Measurements from ENCODE around the gene TXN2.
"Not testable (repeated sequence)": the region's sequence is repeated elsewhere in the genome, so short reads cannot be mapped to it uniquely, and the experiment has no call there.

TXN2 gene

GRCh38 chr22:36452250-36452977 is 29.0 kb downstream of the TXN2 start:
- Histone ChIP-seq H3K9ac (ENCODE audit: low read depth, low read length) (no peak overlapping the region), H3K27me3 (ENCODE audit: control insufficient read depth, insufficient read depth, low read length) (no peaks in the 10 kb centered on the region), H3K36me3 (ENCODE audit: insufficient read depth, low read length) (no peaks in the 10 kb centered on the region), H3K9me3 (replicated peaks; ENCODE audit: low read length) (no peaks in the 10 kb centered on the region), H3K4me1 (ENCODE audit: control insufficient read depth, insufficient read depth, low read length) (peaks cover 14% of the 10 kb centered on the region), H3K4me3 (ENCODE audit: low read length) (no peak overlapping the region), H3K4me2 (ENCODE audit: low read length) (no peak overlapping the region)

- H3K4me3 ChIP-seq (ENCODE audit: low read length); H3K27me3 ChIP-seq (ENCODE audit: control insufficient read depth, insufficient read depth, low read length); H3K9me3 ChIP-seq (replicated peaks; ENCODE audit: low read length); H3K4me2 ChIP-seq (ENCODE audit: low read length); H3K36me3 ChIP-seq (ENCODE audit: insufficient read depth, low read length); H3K9ac ChIP-seq (ENCODE audit: low read depth, low read length): not testable (repeated sequence)
- H3K4me1 ChIP-seq (ENCODE audit: control insufficient read depth, insufficient read depth, low read length) = peaks cover 14% of the 10 kb centered on the region
Observed at GRCh38 chr22:36450923-36451322, 30.5 kb downstream of the TXN2 start.

- H3K36me3 ChIP-seq (ENCODE audit: insufficient read depth, low read length) = no peaks in the 10 kb centered on the region
- no peak overlapping the region for H3K4me3 ChIP-seq (ENCODE audit: low read length)
- H3K4me1 ChIP-seq (ENCODE audit: control insufficient read depth, insufficient read depth, low read length) = peaks cover 18% of the 10 kb centered on the region
- H3K4me2 ChIP-seq (ENCODE audit: low read length) = no peak overlapping the region
- H3K27me3 ChIP-seq (ENCODE audit: control insufficient read depth, insufficient read depth, low read length) = no peaks in the 10 kb centered on the region
- H3K9ac ChIP-seq (ENCODE audit: low read depth, low read length) = no peak overlapping the region
- no peaks in the 10 kb centered on the region for H3K9me3 ChIP-seq (replicated peaks; ENCODE audit: low read length)
Observed at GRCh38 chr22:36449596-36450175, 31.8 kb downstream of the TXN2 start.

- peaks cover 25% of the 10 kb centered on the region for H3K4me1 ChIP-seq (ENCODE audit: control insufficient read depth, insufficient read depth, low read length)
- H3K4me3 ChIP-seq (ENCODE audit: low read length) = no peak overlapping the region
- H3K9me3 ChIP-seq (replicated peaks; ENCODE audit: low read length) = no peaks in the 10 kb centered on the region
- no peaks in the 10 kb centered on the region for H3K27me3 ChIP-seq (ENCODE audit: control insufficient read depth, insufficient read depth, low read length)
- no peaks in the 10 kb centered on the region for H3K36me3 ChIP-seq (ENCODE audit: insufficient read depth, low read length)
- H3K4me2 ChIP-seq (ENCODE audit: low read length) = no peak overlapping the region
- no peak overlapping the region for H3K9ac ChIP-seq (ENCODE audit: low read depth, low read length)
Observed at GRCh38 chr22:36447632-36448031, 33.8 kb downstream of the TXN2 start.

GRCh38 chr22:36445158-36445668 is 36.2 kb downstream of the TXN2 start:
- H3K4me3 ChIP-seq (ENCODE audit: low read length) = peak overlapping the region; percentile 48

GRCh38 chr22:36443198-36443770 is 38.2 kb downstream of the TXN2 start:
- Histone ChIP-seq H3K9ac (ENCODE audit: low read depth, low read length) (no peak overlapping the region), H3K4me1 (ENCODE audit: control insufficient read depth, insufficient read depth, low read length) (peaks cover 47% of the 10 kb centered on the region)

More at GRCh38 chr22:36445158-36445668, 36.2 kb downstream of the TXN2 start:
- no peaks in the 10 kb centered on the region for H3K27me3 ChIP-seq (ENCODE audit: control insufficient read depth, insufficient read depth, low read length)
- H3K9me3 ChIP-seq (replicated peaks; ENCODE audit: low read length) = no peaks in the 10 kb centered on the region
- peak overlapping the region; percentile 41 for H3K9ac ChIP-seq (ENCODE audit: low read depth, low read length)
- peak overlapping the region; percentile 51 for H3K4me2 ChIP-seq (ENCODE audit: low read length)
- H3K36me3 ChIP-seq (ENCODE audit: insufficient read depth, low read length) = no peaks in the 10 kb centered on the region
- peaks cover 28% of the 10 kb centered on the region for H3K4me1 ChIP-seq (ENCODE audit: control insufficient read depth, insufficient read depth, low read length)

GRCh38 chr22:36442506-36443197 is 38.8 kb downstream of the TXN2 start:
- H3K4me2 ChIP-seq (ENCODE audit: low read length) = no peak overlapping the region
- H3K4me3 ChIP-seq (ENCODE audit: low read length) = no peak overlapping the region
- no peak overlapping the region for H3K9ac ChIP-seq (ENCODE audit: low read depth, low read length)
- H3K9me3 ChIP-seq (replicated peaks; ENCODE audit: low read length) = no peaks in the 10 kb centered on the region
- no peaks in the 10 kb centered on the region for H3K27me3 ChIP-seq (ENCODE audit: control insufficient read depth, insufficient read depth, low read length)
- no peaks in the 10 kb centered on the region for H3K36me3 ChIP-seq (ENCODE audit: insufficient read depth, low read length)
- peaks cover 47% of the 10 kb centered on the region for H3K4me1 ChIP-seq (ENCODE audit: control insufficient read depth, insufficient read depth, low read length)

More at GRCh38 chr22:36443198-36443770, 38.2 kb downstream of the TXN2 start:
- no peaks in the 10 kb centered on the region for H3K36me3 ChIP-seq (ENCODE audit: insufficient read depth, low read length)
- H3K27me3 ChIP-seq (ENCODE audit: control insufficient read depth, insufficient read depth, low read length) = no peaks in the 10 kb centered on the region
- no peak overlapping the region for H3K4me3 ChIP-seq (ENCODE audit: low read length)
- H3K9me3 ChIP-seq (replicated peaks; ENCODE audit: low read length) = no peaks in the 10 kb centered on the region
- no peak overlapping the region for H3K4me2 ChIP-seq (ENCODE audit: low read length)

- no peaks in the 10 kb centered on the region for H3K27me3 ChIP-seq (ENCODE audit: control insufficient read depth, insufficient read depth, low read length)
- H3K4me2 ChIP-seq (ENCODE audit: low read length) = no peak overlapping the region
- H3K9ac ChIP-seq (ENCODE audit: low read depth, low read length) = no peak overlapping the region
- no peak overlapping the region for H3K4me3 ChIP-seq (ENCODE audit: low read length)
- peaks cover 45% of the 10 kb centered on the region for H3K4me1 ChIP-seq (ENCODE audit: control insufficient read depth, insufficient read depth, low read length)
- H3K36me3 ChIP-seq (ENCODE audit: insufficient read depth, low read length) = no peaks in the 10 kb centered on the region
- H3K9me3 ChIP-seq (replicated peaks; ENCODE audit: low read length) = no peaks in the 10 kb centered on the region
Observed at GRCh38 chr22:36440429-36441002, 40.9 kb downstream of the TXN2 start.

- Histone ChIP-seq H3K4me3 (ENCODE audit: low read length) (peak overlapping the region; percentile 28), H3K9me3 (replicated peaks; ENCODE audit: low read length) (no peaks in the 10 kb centered on the region), H3K4me2 (ENCODE audit: low read length) (peak overlapping the region; percentile 50), H3K4me1 (ENCODE audit: control insufficient read depth, insufficient read depth, low read length) (peaks cover 37% of the 10 kb centered on the region), H3K36me3 (ENCODE audit: insufficient read depth, low read length) (no peaks in the 10 kb centered on the region), H3K9ac (ENCODE audit: low read depth, low read length) (peak overlapping the region; percentile 53), H3K27me3 (ENCODE audit: control insufficient read depth, insufficient read depth, low read length) (no peaks in the 10 kb centered on the region)
Observed at GRCh38 chr22:36439481-36440271, 41.8 kb downstream of the TXN2 start.

GRCh38 chr22:36435516-36436415 is 45.7 kb downstream of the TXN2 start:
- H3K9me3 ChIP-seq (replicated peaks; ENCODE audit: low read length) = no peaks in the 10 kb centered on the region
- no peak overlapping the region for H3K4me2 ChIP-seq (ENCODE audit: low read length)
- H3K36me3 ChIP-seq (ENCODE audit: insufficient read depth, low read length) = no peaks in the 10 kb centered on the region
- H3K4me1 ChIP-seq (ENCODE audit: control insufficient read depth, insufficient read depth, low read length) = peaks cover 46% of the 10 kb centered on the region
- no peaks in the 10 kb centered on the region for H3K27me3 ChIP-seq (ENCODE audit: control insufficient read depth, insufficient read depth, low read length)
- no peak overlapping the region for H3K9ac ChIP-seq (ENCODE audit: low read depth, low read length)
- H3K4me3 ChIP-seq (ENCODE audit: low read length) = no peak overlapping the region
